ENCODE data around the gene KCTD11.

KCTD11 gene

DNA sequence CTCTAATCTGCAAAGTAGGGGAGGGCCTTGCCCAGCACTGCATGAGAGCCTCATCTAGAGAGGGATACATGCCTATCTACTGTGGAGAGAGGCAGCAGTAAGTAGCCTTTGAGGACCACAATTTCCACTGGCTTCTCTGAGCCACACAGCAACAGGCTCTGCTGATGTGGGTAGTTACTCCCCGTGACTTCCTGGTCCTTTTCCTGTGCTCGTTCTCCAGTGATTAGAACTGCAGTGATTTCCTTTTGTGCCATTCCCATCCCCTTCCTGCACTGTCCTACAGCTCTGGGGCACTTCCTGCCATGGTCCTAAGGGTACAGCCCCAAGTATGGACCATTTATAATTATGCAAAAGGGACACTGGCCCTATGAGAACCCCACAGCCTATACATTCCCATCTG, 39.3 kb downstream of the KCTD11 start:
- Histone ChIP-seq H3K4me3 (ENCODE audit: insufficient read depth, low read depth, low read length) (no peak overlapping the region), H3K9me3 (ENCODE audit: control insufficient read depth, low read length) (no peaks in the 10 kb centered on the region), H3K4me1 (ENCODE audit: control insufficient read depth, insufficient read depth, low read length) (no peaks in the 10 kb centered on the region), H3K27ac (ENCODE audit: insufficient read depth, low read depth, low read length, poor library complexity, severe bottlenecking) (no peak overlapping the region), H3K36me3 (ENCODE audit: control insufficient read depth, insufficient read depth, low read length) (peaks cover 6% of the 10 kb centered on the region), H3K27me3 (ENCODE audit: control insufficient read depth, insufficient read depth, low read length, poor library complexity, severe bottlenecking) (no peaks in the 10 kb centered on the region)
- 88 to 90% methylated on average over 2 of the region's 2 CpGs for WGBS, 2 experiments

DNA sequence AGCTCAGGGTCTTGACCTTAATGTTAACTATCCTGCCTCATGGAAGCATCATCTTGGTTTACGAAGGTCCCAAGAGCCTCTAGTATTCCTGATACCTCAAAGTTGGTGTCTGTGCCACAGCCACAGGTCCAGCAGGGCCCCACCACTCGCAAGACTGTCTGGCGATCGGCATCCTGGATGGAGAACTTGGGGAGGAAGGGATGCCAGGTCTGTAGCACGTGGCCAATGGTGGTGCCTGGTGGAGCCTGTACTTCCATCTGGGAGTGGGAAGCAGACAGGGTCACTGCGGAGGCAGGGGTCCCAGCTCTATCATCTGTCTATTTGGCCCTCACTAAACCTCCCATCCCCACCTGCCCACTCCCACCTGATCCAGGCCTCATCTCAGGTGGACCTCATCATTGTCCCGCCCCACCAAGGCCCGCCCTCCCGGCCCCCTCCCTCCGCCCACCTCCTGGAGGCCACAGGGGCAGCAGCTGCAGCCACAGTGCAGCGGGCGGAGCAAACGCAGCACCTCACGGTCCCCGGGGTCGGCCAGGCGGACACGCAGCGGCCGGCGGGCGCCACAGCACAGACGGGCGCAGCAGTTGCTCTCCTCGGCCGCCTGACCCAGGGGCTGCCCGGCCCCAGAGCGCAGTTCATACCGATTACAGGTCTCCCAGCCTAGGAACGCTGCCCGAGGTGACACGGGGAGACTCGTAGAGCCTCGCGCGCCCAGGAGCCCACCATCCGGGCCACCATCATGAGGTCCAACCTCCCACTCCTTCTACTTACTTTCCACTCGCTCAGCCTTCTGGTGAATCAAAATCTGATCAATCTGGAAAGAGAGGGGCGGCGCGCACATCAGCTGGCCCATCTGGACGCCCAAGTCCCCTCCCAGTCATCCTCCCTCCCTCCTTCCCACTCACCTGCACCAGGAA, 41.0 kb downstream of the KCTD11 start:
- no peak overlapping the region for H3K27ac ChIP-seq (ENCODE audit: insufficient read depth, low read depth, low read length, poor library complexity, severe bottlenecking)
- H3K4me3 ChIP-seq (ENCODE audit: insufficient read depth, low read depth, low read length) = peak overlapping the region; percentile 85
- WGBS, 2 experiments = 85 to 92% methylated on average over 41 to 42 of the region's 42 CpGs

DNA sequence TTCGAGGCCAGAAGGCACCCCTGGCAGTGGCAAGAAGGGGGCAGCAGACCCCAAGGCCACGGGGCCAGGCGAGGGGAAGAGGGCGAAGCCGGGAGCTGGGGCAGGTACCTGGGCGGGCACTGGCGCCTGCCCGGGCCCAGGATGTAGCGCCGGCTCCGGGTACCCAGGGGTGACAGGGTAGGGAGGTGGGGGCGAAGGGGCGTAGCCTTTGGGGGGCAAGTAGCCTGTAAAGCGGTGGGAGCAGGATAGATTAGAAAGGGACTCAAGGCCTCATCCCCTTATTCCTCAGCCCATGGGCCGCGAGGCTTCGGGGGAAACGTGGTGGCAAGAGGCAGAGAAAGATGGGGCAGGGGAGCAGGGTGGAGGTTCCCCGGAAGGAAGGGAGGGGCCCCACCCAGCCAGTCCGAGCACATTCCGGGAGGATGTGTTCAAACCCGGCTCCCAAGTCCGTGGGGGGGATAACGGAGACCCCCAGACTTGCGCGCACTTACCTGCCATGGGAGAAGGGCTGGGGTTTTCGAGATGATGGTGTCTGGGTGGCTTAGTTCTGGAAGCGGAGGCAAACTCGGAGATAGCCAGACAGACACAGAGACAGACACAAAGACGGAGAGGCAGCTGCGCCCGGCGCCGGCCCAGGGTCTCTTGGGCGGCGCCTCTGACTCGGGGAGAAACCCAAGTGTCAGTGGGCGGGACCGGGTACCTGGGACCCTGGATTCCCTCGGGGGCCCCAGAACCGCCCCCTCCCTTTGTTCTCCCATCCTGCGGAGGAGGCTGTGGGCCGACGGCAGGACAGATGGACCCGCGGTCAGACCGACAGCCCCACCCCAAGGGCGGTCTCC, 41.9 kb downstream of the KCTD11 start:
- no peaks in the 10 kb centered on the region for H3K27me3 ChIP-seq (ENCODE audit: control insufficient read depth, insufficient read depth, low read length, poor library complexity, severe bottlenecking)
- no peaks in the 10 kb centered on the region for H3K4me1 ChIP-seq (ENCODE audit: control insufficient read depth, insufficient read depth, low read length)
- H3K27ac ChIP-seq (ENCODE audit: insufficient read depth, low read depth, low read length, poor library complexity, severe bottlenecking) = peak overlapping the region; percentile 72
- no peaks in the 10 kb centered on the region for H3K9me3 ChIP-seq (ENCODE audit: control insufficient read depth, low read length)
- peak overlapping the region; percentile 85 for H3K4me3 ChIP-seq (ENCODE audit: insufficient read depth, low read depth, low read length)
- WGBS, 2 experiments = 17 to 19% methylated on average over 48 of the region's 48 CpGs
- H3K36me3 ChIP-seq (ENCODE audit: control insufficient read depth, insufficient read depth, low read length) = peaks cover 6% of the 10 kb centered on the region

More for the DNA sequence above, 41.0 kb downstream of the KCTD11 start:
- H3K9me3 ChIP-seq (ENCODE audit: control insufficient read depth, low read length) = no peaks in the 10 kb centered on the region
- H3K4me1 ChIP-seq (ENCODE audit: control insufficient read depth, insufficient read depth, low read length) = no peaks in the 10 kb centered on the region
- no peaks in the 10 kb centered on the region for H3K27me3 ChIP-seq (ENCODE audit: control insufficient read depth, insufficient read depth, low read length, poor library complexity, severe bottlenecking)
- H3K36me3 ChIP-seq (ENCODE audit: control insufficient read depth, insufficient read depth, low read length) = peaks cover 6% of the 10 kb centered on the region

DNA sequence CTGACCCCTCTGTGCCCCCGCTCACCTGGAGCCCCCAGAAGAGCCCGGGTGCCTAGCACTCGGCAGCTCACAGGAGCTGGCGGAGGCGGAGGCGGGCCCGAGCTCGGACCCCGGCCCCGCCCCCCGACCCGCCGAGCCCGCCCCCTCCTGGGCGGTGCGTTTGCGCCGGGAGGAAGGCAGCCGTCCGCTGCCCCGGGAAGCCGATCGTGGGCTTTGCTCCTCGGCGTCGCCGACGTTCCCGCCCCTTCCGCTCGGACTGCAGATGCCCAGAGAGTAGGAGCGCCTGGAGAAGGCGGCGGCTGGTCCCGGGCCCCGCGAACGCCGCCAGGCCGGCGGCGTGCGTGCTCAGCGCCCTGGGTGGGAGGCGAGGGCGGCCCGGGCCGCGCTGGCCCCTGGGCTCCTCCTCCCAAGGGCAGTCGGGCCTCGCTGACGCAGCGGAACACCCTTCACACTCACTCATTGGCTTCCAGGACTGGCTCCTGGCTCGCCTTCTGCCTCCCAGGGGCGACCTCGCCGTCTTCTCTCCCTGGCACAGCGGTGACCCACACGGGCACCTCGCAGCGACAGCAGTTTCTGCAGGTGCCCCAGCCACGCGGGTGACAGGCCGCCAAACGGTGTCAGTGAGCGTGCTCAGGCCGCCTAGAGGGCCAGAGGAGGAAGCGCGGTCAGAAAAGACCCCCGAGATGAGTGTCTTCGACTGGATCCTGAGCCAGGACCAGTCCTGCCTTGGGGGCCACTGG, 42.7 kb downstream of the KCTD11 start, which contains the start of gene PLSCR3:
TSS of gene PLSCR3 (minus strand) at position 74 of the 740 bp plus-strand sequence. CDS start 415 bp downstream, outside the sequence.
- Histone ChIP-seq H3K27ac (ENCODE audit: insufficient read depth, low read depth, low read length, poor library complexity, severe bottlenecking) (peak within 1 kb of the TSS; percentile 72), H3K9me3 (ENCODE audit: control insufficient read depth, low read length) (no peaks in the 10 kb centered on the region), H3K36me3 (ENCODE audit: control insufficient read depth, insufficient read depth, low read length) (peaks cover 6% of the 10 kb centered on the region), H3K4me1 (ENCODE audit: control insufficient read depth, insufficient read depth, low read length) (no peaks in the 10 kb centered on the region), H3K4me3 (ENCODE audit: insufficient read depth, low read depth, low read length) (peak within 1 kb of the TSS; percentile 85), H3K27me3 (ENCODE audit: control insufficient read depth, insufficient read depth, low read length, poor library complexity, severe bottlenecking) (no peaks in the 10 kb centered on the region)
- 0 to 1% methylated on average over 71 of the region's 71 CpGs for WGBS, 2 experiments

DNA sequence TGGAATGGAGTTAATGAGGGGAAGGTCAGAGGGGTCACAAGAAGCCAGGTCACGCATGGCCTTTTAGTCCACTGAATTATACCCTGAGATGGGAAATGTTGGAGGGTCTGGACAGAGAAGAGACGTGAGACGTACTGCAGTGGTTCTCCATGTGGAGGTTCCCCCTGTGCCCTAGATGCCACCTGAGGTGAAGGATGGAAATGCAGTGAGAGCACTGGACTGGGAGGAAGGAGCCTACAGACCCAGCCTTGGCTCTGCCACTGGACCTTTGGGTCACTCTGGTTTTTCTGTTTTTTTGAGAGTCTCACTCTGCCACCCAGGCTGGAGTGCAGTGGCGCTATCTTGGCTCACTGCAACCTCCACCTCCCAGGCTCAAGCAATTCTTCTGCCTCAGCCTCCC, 44.2 kb downstream of the KCTD11 start:
- Histone ChIP-seq H3K36me3 (ENCODE audit: control insufficient read depth, insufficient read depth, low read length) (peaks cover 6% of the 10 kb centered on the region), H3K9me3 (ENCODE audit: control insufficient read depth, low read length) (no peaks in the 10 kb centered on the region), H3K27ac (ENCODE audit: insufficient read depth, low read depth, low read length, poor library complexity, severe bottlenecking) (no peak overlapping the region), H3K4me1 (ENCODE audit: control insufficient read depth, insufficient read depth, low read length) (no peaks in the 10 kb centered on the region), H3K4me3 (ENCODE audit: insufficient read depth, low read depth, low read length) (no peak overlapping the region), H3K27me3 (ENCODE audit: control insufficient read depth, insufficient read depth, low read length, poor library complexity, severe bottlenecking) (no peaks in the 10 kb centered on the region)
- WGBS, 2 experiments = 90 to 92% methylated on average over 4 of the region's 4 CpGs

DNA sequence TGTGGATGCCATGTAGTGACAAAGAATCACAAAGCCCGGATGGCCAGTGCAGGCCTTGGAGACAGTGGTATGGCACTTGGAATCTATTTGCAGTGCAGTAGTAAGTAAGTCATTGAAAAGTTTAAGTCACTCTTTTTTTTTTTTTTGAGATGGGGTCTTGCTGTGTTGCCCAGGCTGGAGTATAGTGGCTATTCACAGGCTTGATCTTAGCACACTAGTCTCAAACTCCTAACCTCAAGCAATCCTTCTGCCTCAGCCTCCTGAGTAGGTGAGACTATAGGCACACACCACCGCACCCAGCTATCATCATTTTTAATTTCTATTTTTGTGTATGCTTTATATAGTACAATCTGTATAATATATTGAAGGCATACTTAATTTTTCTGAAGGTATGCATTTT, 46.6 kb downstream of the KCTD11 start:
- 93 to 96% methylated on average over 1 of the region's 2 CpGs for whole genome bisulfite sequencing, 2 experiments
- Histone ChIP-seq H3K9me3 (ENCODE audit: control insufficient read depth, low read length) (no peaks in the 10 kb centered on the region), H3K27ac (ENCODE audit: insufficient read depth, low read depth, low read length, poor library complexity, severe bottlenecking) (no peak overlapping the region), H3K4me3 (ENCODE audit: insufficient read depth, low read depth, low read length) (no peak overlapping the region), H3K36me3 (ENCODE audit: control insufficient read depth, insufficient read depth, low read length) (no peaks in the 10 kb centered on the region), H3K27me3 (ENCODE audit: control insufficient read depth, insufficient read depth, low read length, poor library complexity, severe bottlenecking) (no peaks in the 10 kb centered on the region), H3K4me1 (ENCODE audit: control insufficient read depth, insufficient read depth, low read length) (peaks cover 8% of the 10 kb centered on the region)

DNA sequence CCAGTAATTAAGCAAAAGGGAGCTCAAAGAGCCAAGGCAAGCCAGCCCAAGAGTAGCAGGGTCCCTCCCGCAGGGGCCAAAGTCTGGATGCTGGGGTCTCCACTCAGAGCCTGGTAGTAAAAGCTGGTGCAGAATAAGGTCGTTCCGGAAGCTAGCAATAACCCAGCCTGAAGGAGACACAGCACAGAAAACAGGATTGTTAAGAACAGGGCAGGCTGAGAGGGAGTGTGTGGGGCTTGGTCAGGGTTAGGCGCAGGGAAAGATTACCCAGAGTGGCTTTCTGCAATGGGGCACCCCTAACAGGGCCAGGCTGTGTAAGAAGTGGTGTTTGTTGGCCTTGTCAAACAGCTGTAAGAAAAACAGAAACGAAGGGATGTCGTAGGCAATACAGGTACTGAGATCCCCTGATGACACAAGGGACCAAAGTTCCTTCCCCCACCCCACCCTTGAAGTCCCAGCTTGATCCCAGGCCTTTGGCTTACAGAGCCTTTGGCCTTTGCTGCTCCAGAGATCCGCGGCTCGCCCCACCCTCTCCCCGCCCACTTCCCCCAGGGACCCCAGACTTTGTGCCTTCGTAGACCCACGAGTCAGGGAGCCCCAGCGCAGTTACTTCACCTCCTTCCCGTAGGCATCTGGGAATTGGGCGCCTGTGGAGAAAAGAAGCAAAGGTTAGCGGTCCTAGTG, 51.2 kb downstream of the KCTD11 start:
- no peaks in the 10 kb centered on the region for H3K36me3 ChIP-seq (ENCODE audit: control insufficient read depth, insufficient read depth, low read length)
- no peaks in the 10 kb centered on the region for H3K27me3 ChIP-seq (ENCODE audit: control insufficient read depth, insufficient read depth, low read length, poor library complexity, severe bottlenecking)
- 19 to 21% methylated on average over 16 of the region's 16 CpGs for WGBS, 2 experiments

DNA sequence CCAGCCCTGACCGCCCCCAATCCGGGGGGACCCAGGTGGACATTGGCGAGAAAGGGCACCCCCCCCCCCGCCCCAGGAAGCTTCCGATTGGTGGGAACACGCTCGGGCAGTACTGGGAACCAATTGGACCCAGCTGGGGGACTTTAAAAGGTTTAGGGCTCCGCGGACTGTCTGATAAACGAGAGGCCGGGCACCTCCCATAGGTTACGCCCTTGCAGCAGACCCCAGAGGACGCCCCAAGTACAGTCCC, 51.7 kb downstream of the KCTD11 start:
- peak overlapping the region; percentile 94 for H3K27ac ChIP-seq (ENCODE audit: insufficient read depth, low read depth, low read length, poor library complexity, severe bottlenecking)
- 0% methylated on average over 13 of the region's 13 CpGs for WGBS, 2 experiments
- H3K36me3 ChIP-seq (ENCODE audit: control insufficient read depth, insufficient read depth, low read length) = peaks cover 2% of the 10 kb centered on the region
- H3K4me3 ChIP-seq (ENCODE audit: insufficient read depth, low read depth, low read length) = peak overlapping the region; percentile 53
- no peaks in the 10 kb centered on the region for H3K27me3 ChIP-seq (ENCODE audit: control insufficient read depth, insufficient read depth, low read length, poor library complexity, severe bottlenecking)
- no peaks in the 10 kb centered on the region for H3K9me3 ChIP-seq (ENCODE audit: control insufficient read depth, low read length)
- H3K4me1 ChIP-seq (ENCODE audit: control insufficient read depth, insufficient read depth, low read length) = peaks cover 21% of the 10 kb centered on the region

More for the DNA sequence above, 51.2 kb downstream of the KCTD11 start:
- peaks cover 21% of the 10 kb centered on the region for H3K4me1 ChIP-seq (ENCODE audit: control insufficient read depth, insufficient read depth, low read length)
- no peaks in the 10 kb centered on the region for H3K9me3 ChIP-seq (ENCODE audit: control insufficient read depth, low read length)
- H3K4me3 ChIP-seq (ENCODE audit: insufficient read depth, low read depth, low read length) = peak overlapping the region; percentile 53
- peak overlapping the region; percentile 94 for H3K27ac ChIP-seq (ENCODE audit: insufficient read depth, low read depth, low read length, poor library complexity, severe bottlenecking)

DNA sequence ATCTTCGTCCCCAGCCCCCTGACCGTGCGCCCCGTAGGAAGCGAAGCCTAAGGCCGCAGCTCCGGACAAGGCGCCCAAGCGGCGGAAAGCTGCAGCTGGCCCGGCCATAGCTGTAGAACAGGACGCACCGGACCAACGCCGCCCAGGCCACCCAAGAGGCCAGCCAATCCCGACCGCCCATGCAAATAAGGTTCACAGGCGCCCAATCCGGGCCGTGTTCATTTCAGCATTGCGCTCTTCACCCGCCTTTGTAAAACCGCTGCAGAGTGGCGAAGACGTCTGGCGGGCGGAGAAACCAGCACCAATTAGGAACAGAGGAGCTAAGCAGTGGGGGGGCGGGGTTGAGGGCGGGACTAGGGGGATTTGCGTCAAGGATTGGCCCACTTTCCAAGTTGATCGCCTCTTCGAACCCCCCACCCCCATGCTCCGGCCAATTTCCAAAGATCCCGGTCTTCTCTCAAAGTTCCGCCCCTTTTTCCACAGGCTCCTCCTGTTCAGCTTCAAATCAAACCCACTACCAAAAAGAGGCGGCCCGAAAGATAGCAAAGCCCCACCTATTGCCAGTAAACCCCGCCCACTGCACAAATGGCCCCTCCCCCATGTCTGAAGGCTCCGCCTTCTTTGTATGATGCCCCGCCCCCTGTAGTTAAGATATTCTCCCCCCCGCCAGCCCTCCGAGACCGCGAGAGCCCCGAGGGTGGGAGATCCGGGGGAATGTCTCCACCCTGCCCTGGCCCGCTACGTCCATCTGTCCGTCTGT, 52.2 kb downstream of the KCTD11 start, which contains the start of gene TMEM256:
TSS of gene TMEM256 (minus strand) at position 121 of the 760 bp plus-strand sequence. CDS start at position 108, 13 bp downstream.
- peaks cover 7% of the 10 kb centered on the region for H3K36me3 ChIP-seq (ENCODE audit: control insufficient read depth, insufficient read depth, low read length)
- H3K9me3 ChIP-seq (ENCODE audit: control insufficient read depth, low read length) = no peaks in the 10 kb centered on the region
- peak within 1 kb of the TSS; percentile 94 for H3K27ac ChIP-seq (ENCODE audit: insufficient read depth, low read depth, low read length, poor library complexity, severe bottlenecking)
- H3K4me1 ChIP-seq (ENCODE audit: control insufficient read depth, insufficient read depth, low read length) = peaks cover 21% of the 10 kb centered on the region
- 0% methylated on average over 49 of the region's 49 CpGs for WGBS, 2 experiments
- H3K4me3 ChIP-seq (ENCODE audit: insufficient read depth, low read depth, low read length) = peak within 1 kb of the TSS; percentile 53
- H3K27me3 ChIP-seq (ENCODE audit: control insufficient read depth, insufficient read depth, low read length, poor library complexity, severe bottlenecking) = no peaks in the 10 kb centered on the region

Data from ectodermal cell (in vitro differentiated cells).